Gastrocnemius medialis (tissue), 4 donors: ENCODE results near the gene LRRC59.

Experiments used
- POLR2A ChIP-seq, 2 donors: fragments of 450-650 bp; IDR thresholded peaks; one replicate each; pipeline ENCODE4 v1.6.1; 2017; ENCODE audit warnings: antibody characterized with exemption in 2 of 2, mild to moderate bottlenecking in 2 of 2, moderate library complexity in 2 of 2
- TF ChIP-seq, protein P1 (sequence below), 5 experiments: fragments of 450-650 bp in 3 of 5; fragments of 200-600 bp in 2 of 5; sonication (generic) in 2 of 5; IDR thresholded peaks in 4 of 5; conservative IDR thresholded peaks in 1 of 5; 1 replicate in 4 of 5; 2 replicates in 1 of 5; pipeline ENCODE4 v1.5.1; 2016 to 2019; ENCODE audit warnings: antibody characterized with exemption in 5 of 5, mild to moderate bottlenecking in 3 of 5, moderate library complexity in 3 of 5

DNA sequence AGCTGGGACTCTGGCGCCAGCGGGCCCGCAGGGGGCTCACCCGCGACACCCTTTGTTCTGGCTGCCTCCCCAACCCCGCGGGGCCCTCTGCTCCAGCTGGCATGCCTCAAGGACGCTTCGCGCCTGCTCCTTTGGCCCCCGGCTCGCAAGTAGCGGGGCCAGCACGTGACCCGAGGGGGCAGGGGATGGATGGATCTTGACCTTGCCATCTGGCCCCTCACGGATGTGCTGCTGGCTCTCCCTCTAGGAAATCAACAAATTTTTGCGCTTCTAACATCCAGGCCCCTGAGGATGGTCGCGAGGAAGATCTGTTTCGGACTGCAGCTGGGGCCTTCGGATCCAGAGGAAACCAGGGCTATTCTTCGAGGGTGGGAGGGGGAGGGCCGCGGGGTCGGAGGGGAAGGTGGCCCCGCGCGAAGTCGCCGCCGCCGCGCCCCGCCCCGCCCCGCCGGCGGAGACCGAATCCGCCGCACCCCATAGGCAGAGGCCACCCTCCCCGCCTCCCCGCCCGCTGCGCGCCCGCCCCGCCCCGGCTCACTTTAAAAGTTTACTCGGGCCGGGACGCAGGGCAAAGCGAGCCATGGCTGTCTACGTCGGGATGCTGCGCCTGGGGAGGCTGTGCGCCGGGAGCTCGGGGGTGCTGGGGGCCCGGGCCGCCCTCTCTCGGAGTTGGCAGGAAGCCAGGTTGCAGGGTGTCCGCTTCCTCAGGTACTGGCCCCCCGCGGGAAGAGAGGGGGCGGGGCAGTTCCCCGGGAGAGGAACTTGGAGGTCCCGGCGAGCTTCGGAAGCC is 28.6 kb upstream of the LRRC59 start, which contains the start of gene ACSF2:
- TF ChIP-seq, protein P1, sequence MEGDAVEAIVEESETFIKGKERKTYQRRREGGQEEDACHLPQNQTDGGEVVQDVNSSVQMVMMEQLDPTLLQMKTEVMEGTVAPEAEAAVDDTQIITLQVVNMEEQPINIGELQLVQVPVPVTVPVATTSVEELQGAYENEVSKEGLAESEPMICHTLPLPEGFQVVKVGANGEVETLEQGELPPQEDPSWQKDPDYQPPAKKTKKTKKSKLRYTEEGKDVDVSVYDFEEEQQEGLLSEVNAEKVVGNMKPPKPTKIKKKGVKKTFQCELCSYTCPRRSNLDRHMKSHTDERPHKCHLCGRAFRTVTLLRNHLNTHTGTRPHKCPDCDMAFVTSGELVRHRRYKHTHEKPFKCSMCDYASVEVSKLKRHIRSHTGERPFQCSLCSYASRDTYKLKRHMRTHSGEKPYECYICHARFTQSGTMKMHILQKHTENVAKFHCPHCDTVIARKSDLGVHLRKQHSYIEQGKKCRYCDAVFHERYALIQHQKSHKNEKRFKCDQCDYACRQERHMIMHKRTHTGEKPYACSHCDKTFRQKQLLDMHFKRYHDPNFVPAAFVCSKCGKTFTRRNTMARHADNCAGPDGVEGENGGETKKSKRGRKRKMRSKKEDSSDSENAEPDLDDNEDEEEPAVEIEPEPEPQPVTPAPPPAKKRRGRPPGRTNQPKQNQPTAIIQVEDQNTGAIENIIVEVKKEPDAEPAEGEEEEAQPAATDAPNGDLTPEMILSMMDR (IDR thresholded peaks at IDR 0.05 in 4 of 5, conservative IDR thresholded peaks at IDR 0.05 in 1 of 5): no peak
- TF ChIP-seq POLR2A (IDR thresholded peaks at IDR 0.05): peak; percentile 81 to 88
